Activated CD8-positive, alpha-beta memory T cell treated with anti-CD3 and anti-CD28 coated beads, Interleukin-2, amount 50 U/mL, for 1 hour (primary cell): Measurements from ENCODE around the gene KCNG1.
A peak's percentile ranks its signal among the peaks of the same experiment; 100 is the strongest.
"Not testable (repeated sequence)": the region's sequence is repeated elsewhere in the genome, so short reads cannot be mapped to it uniquely, and the experiment has no call there.

Source experiments
- DNase-seq: peaks from one replicate; pipeline ENCODE4 v3.0.0-alpha.2; 2020; ENCODE audit errors: extremely low read depth

The KCNG1 gene

GRCh38 chr20:50991076-50991475 lies 31.8 kb downstream of the KCNG1 start:
- DNase-seq = no peak

GRCh38 chr20:50987493-50988210 lies 35.3 kb downstream of the KCNG1 start:
- DNase-seq = no peak

- DNase-seq = no peak
These were observed 39.6 kb downstream of the KCNG1 start for GRCh38 chr20:50983321-50983720.

GRCh38 chr20:50982363-50982762 lies 40.5 kb downstream of the KCNG1 start:
- no peak for DNase-seq

DNA sequence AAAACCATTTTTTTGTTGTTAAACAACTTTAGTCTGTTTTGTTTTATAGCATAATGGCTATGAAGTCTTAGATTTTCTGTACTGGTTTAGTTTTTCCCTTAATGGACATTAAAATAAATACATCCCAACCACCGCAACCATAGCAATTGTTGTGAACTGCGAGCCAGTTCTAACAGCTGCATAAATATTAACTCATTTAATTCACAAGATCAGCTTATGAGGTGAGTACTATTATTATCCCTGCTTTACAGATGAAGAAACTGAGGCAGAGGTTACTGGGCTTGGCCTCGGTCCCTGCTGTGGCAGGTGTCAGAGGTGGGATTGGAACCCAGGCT lies 41.2 kb downstream of the KCNG1 start:
- DNase-seq = no peak

GRCh38 chr20:50980851-50981713 lies 41.8 kb downstream of the KCNG1 start:
- peak; percentile 55 for DNase-seq

DNA sequence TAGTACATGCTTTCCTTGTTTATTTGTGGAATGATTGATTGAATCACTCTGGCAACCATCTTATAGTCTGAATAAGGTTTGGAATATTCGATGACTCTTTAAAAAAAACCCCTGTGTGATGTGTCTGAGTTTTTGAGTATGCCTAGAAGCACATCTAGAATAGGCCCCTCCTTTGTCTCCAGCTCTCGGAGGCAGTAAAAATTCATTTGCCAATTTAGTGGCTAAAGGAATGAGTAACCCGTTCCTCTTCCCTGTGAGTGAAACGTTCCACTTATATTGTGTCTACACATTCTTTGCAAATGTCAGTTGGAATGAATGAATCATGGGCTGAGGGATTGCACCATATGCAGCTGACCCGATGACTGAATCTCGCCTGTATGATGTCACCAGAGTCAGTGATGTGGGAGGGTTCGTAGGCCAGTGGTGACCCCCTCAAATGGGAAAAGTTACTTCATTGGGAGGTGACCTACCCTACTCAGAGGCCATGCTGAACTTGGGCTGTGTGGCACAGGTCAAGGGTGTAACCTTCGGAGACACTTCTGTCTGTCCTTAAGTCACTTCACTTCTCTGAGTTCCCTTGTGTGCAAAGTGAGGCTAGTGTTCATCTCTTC lies 42.7 kb downstream of the KCNG1 start:
- DNase-seq = no peak

DNA sequence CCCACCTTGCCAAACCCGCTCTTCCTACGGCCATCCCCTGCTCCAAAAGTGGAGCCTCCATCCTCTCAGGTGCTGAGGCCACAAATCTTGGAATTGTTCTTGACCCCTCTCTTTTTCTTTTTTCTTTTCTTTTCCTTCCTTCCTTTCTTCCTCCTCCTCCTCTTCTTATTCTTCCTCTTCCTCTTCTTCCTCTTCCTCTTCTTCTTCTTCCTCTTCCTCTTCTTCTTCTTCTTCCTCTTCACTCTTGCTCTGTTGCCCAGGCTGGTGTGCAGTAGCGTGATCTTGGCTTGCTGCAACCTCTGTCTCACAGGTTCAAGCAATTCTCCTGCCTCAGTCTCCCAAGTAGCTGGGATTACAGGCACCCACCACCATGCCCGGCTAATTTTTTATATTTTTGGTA lies 44.4 kb downstream of the KCNG1 start:
- not testable (repeated sequence) for DNase-seq

GRCh38 chr20:50977066-50978021 lies 45.6 kb downstream of the KCNG1 start:
- no peak for DNase-seq

DNA sequence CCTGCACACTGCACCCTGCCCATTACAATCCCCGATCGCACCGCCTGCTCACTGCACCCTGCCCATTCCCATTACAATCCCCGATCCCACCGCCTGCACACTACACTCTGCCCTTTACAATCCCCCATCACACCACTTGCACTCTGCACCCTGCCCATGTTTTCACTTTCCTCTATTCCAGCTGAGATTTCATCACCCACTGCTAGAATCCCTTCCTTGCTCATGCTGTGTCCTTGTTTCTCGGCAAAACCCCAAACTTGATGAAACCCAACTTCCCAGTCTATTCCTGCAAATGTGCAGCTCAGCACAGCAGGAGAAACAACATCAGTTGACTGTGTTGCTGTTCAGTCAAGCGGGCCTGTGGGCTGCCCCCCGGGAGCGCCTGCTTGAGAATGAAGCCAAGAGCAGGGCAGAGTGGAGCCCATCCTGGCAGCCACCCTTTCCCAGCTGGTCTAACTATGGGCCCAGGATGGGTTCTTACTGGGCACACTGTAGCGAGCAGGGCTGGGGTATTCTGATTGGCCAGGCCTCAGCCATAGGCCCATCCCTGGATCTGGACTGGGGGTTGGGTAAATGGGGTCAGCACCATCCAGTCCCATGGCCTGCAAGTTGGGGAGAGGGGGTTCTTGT lies 47.1 kb downstream of the KCNG1 start:
- DNase-seq = no peak

DNA sequence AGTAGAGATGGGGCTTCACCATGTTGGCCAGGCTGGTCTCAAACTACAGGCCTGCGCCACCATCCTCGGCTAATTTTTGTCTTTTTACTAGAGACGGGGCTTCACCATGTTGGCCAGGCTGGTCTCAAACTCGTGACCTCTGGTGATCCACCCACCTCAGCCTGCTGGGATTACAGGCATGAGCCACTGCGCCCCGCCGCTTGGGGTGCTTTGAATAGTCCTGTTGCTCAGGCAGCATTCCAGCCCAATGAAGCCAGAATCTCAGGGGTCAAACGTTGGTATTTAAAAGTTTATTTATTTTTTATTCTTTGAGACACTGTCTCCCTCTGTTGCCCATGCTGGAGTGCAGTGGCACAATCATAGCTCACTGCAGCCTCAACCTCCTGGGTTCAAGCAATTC lies 53.0 kb downstream of the KCNG1 start:
- no peak for DNase-seq

DNA sequence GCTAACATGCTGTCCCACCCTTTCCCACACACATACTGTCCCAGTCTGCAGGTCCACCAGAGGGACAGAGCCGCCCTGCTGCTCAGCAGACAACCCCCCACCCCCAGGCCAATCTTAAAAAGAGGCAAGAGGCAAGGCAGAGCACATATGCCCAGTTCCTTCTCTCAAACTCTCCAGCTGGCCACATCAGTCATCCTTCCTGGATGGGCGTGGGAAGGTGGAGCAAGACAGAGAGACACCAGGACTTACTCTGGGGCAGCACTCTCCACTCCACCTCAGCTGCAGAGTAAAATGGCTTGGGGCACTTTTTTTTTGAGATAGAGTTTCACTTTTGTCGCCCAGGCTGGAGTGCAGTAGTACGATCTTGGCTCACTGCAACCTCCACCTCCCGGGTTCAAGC lies 53.5 kb downstream of the KCNG1 start:
- no peak for DNase-seq

DNA sequence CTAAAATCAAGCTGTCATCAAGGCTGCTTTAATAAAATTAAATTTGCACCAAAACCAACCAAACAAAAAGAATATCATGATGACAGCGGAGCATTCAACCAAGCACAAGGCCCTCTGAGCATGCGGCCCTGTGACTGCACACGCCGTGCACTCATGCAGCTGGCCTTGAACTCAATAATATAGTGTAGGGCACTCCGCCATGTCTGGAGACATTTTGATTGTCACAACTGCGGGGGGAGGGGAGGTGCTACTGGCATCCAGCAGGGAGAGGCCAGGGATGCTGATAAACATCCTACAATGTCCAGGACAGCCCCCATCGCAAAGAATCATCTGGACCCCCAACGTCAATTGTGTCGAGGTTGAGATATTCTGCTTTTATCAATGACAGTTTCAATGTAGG lies 54.6 kb downstream of the KCNG1 start:
- DNase-seq = no peak

- DNase-seq = no peak
These were observed 55.3 kb downstream of the KCNG1 start for GRCh38 chr20:50967586-50967985.

GRCh38 chr20:50959543-50960126 lies 63.3 kb downstream of the KCNG1 start:
- DNase-seq = no peak

- DNase-seq = peak; percentile 68
These were observed 64.0 kb downstream of the KCNG1 start, which contains the start of gene MOCS3 for GRCh38 chr20:50958615-50959542. TSS of gene MOCS3 (plus strand) at chr20:50958818. CDS start at chr20:50958843, 25 bp downstream.

DNA sequence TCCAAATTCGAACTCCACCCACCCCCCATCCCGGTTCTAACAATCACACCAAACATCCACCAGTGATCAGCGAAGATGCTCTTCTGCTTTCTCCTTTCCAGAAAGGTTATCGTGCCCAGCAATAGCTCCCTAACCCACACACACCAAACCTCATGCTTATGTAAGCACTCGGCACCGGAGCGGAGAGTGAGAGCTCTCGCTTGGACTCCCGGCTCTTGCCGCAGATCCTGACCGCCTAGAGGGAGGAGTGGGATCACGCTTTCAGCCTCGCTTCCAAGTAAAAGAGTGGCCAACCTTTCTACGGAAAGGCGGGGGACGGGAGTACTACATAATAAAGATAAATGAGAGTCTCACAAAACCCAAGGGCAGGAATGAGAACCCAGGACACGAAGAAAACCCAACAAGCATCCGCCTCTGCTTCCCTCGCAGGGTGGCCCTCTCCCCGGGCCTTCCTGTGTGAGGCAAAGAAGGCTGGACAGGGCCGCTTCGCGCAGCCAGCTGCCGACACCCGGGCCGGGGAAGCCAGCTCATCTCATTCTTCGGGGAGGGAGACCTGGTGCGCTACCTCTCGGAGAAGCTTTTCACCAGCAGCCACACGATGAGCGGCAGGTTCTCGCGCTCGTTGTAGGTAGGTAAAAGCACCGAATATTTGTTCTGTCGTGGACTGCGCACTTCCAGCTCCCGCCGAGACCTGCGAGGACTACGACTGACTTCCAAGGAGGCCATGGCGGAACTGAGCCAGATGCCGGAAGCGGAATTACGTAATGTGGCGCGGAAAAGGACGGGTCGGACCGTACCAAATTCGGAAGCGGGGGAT lies 64.9 kb downstream of the KCNG1 start, which contains the start of gene DPM1:
Gene DPM1 (minus strand): TSS at position 735 of the 817 bp plus-strand sequence. CDS start 9 bp downstream, at position 726.
- peak; percentile 74 for DNase-seq

- DNase-seq = no peak
These were observed 65.6 kb downstream of the KCNG1 start for GRCh38 chr20:50957276-50957675.

- no peak for DNase-seq
These were observed 69.1 kb downstream of the KCNG1 start for GRCh38 chr20:50953821-50954220.
